Measurements from ENCODE around the gene UNC5B. TPM values are rescaled to one million over a fixed set of nuclear protein-coding genes. Genes with fewer than 3 reads are reported as not detected.
A peak's percentile ranks its signal among the peaks of the same experiment; 100 is the strongest.

The UNC5B gene
- total RNA-seq = 13.0 and 13.1 TPM in 2 replicates
- long read RNA-seq, partial matches to known transcripts = 0 of 2 reads
- long read RNA-seq, other reads (novel, unspliced or antisense) = 2 of 2 reads

DNA sequence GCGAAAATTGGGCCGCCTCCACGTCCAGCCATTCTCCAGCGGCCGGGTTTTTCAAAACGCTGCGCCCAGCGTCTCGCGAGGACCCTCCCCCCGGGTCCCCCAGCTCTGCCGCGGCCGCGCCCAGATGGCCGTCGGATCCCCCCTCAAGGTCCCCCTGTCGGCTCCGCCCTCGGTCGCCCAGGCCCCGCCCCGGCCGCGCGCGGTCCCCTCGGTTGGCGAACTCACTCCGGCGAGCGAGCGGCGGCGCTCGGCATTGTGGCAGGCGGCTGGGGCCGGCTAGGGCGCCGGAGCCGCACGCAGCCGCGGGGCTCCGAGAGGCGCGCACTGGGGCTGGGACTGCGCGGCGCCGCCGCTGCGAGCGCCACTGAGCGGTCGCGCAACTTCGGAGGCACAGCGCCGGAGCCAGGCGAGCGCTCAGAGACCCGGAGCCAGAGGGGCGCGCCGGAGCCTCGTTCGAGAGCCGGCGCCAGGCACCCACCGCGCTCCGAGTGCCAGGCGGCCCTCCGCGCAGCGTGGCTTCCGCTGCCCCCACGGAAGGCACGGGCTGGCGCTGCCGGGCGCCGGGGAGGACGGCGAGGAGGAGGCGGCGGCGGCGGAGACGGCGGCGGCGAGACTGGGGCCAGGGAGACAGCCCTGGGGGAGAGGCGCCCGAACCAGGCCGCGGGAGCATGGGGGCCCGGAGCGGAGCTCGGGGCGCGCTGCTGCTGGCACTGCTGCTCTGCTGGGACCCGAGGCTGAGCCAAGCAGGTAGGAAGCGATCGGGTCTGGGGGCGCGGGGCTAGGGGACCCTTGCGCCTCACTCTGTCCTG lies at the start of gene UNC5B:
Gene UNC5B (plus strand): TSS at position 253 of the 809 bp plus-strand sequence. CDS start 416 bp downstream, at position 669.
- Mint-ChIP-seq H3K27ac (ENCODE audit: unreplicated experiment) (peak within 1 kb of the TSS; percentile 44), H3K4me3 (ENCODE audit: unreplicated experiment) (peak within 1 kb of the TSS; percentile 82), H3K27me3 (ENCODE audit: unreplicated experiment) (peaks cover 35% of the 10 kb centered on the region), H3K4me1 (ENCODE audit: unreplicated experiment) (peaks cover 24% of the 10 kb centered on the region), H3K9me3 (ENCODE audit: unreplicated experiment) (no peaks in the 10 kb centered on the region), H3K36me3 (ENCODE audit: unreplicated experiment) (no peaks in the 10 kb centered on the region)
- peak; percentile 95 for DNase-seq (ENCODE audit: extremely low spot score, unreplicated experiment)
- TF ChIP-seq, protein P1, sequence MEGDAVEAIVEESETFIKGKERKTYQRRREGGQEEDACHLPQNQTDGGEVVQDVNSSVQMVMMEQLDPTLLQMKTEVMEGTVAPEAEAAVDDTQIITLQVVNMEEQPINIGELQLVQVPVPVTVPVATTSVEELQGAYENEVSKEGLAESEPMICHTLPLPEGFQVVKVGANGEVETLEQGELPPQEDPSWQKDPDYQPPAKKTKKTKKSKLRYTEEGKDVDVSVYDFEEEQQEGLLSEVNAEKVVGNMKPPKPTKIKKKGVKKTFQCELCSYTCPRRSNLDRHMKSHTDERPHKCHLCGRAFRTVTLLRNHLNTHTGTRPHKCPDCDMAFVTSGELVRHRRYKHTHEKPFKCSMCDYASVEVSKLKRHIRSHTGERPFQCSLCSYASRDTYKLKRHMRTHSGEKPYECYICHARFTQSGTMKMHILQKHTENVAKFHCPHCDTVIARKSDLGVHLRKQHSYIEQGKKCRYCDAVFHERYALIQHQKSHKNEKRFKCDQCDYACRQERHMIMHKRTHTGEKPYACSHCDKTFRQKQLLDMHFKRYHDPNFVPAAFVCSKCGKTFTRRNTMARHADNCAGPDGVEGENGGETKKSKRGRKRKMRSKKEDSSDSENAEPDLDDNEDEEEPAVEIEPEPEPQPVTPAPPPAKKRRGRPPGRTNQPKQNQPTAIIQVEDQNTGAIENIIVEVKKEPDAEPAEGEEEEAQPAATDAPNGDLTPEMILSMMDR (IDR thresholded peaks at IDR 0.05) = peak; percentile 45

DNA sequence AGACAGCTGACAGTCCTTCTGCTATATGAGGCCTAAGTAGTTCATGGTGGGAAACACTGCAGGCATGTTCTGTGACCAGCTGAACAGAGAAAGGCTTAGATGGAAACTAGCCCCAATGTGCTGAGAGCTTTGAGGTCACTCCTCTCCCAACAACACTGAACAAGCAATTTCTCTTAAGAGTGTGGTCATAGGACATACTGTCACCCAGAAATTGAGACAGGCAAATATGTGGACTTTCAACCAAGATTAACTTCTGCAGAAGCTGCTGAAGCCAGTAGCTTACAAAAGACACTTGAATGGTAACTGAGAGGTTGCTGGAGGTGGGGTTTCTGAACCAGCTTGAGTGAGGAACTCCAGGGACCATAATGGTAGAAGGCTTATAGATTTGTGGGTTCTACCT lies 38.9 kb upstream of the UNC5B start:
- no peak for DNase-seq (ENCODE audit: extremely low spot score, unreplicated experiment)
- TF ChIP-seq, protein P1 (IDR thresholded peaks at IDR 0.05) = no peak
- Mint-ChIP-seq H3K27ac (ENCODE audit: unreplicated experiment) (no peak overlapping the region), H3K4me3 (ENCODE audit: unreplicated experiment) (no peak overlapping the region), H3K9me3 (ENCODE audit: unreplicated experiment) (no peaks in the 10 kb centered on the region), H3K36me3 (ENCODE audit: unreplicated experiment) (no peaks in the 10 kb centered on the region), H3K4me1 (ENCODE audit: unreplicated experiment) (no peaks in the 10 kb centered on the region), H3K27me3 (ENCODE audit: unreplicated experiment) (peaks cover 60% of the 10 kb centered on the region)

DNA sequence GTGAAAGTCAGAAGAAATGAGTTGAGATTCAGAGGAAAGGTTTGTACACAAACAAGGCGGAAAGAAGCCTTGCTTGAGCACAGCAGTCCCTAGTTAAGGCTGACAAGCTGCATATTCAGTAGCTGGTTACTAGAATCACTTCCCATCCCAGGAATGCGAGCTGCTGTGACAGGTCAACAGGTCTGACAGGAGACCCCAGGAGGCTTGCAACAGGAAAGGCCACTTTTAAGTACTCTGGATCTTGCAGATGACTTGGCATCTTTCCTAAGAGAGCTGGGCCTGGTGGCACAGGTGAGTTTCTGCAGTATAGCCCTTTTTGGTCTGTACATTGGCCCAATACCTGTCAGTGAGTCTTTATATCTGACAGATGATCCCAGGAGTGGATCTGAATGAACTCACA lies 35.7 kb upstream of the UNC5B start:
- no peaks in the 10 kb centered on the region for H3K4me1 Mint-ChIP-seq (ENCODE audit: unreplicated experiment)
- TF ChIP-seq, protein P1 (IDR thresholded peaks at IDR 0.05) = no peak
- no peak overlapping the region for H3K27ac Mint-ChIP-seq (ENCODE audit: unreplicated experiment)
- H3K27me3 Mint-ChIP-seq (ENCODE audit: unreplicated experiment) = peaks cover 49% of the 10 kb centered on the region
- H3K9me3 Mint-ChIP-seq (ENCODE audit: unreplicated experiment) = no peaks in the 10 kb centered on the region
- H3K4me3 Mint-ChIP-seq (ENCODE audit: unreplicated experiment) = no peak overlapping the region
- DNase-seq (ENCODE audit: extremely low spot score, unreplicated experiment) = no peak
- no peaks in the 10 kb centered on the region for H3K36me3 Mint-ChIP-seq (ENCODE audit: unreplicated experiment)

DNA sequence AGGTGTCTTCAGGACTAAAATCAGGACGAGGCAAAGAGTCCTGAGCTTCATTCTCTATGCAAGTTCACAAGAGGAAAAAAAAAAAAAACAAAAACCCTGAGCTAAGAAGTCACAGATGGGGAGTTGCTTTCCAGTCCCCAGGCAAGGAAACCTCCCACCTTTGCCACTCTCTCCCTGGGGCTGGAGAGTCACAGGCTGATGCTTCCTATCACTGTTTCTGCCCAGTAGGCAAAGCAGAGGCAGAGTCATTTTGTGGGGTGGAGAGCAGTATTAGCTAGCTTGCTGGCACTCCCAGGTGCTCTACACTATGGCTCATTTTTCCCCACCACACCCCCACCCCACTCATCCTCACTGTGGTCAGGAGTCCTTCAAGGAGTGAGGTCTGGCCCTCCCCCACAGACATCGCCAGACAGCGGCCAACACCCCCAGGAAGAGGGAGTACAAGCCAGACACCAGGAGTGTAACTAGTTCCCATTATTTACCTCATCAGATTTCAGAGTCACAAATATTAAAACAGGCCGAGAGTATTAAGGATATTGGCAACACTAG lies 34.6 kb upstream of the UNC5B start:
- Mint-ChIP-seq H3K4me1 (ENCODE audit: unreplicated experiment) (no peaks in the 10 kb centered on the region), H3K4me3 (ENCODE audit: unreplicated experiment) (no peak overlapping the region), H3K36me3 (ENCODE audit: unreplicated experiment) (no peaks in the 10 kb centered on the region), H3K27me3 (ENCODE audit: unreplicated experiment) (peaks cover 54% of the 10 kb centered on the region), H3K27ac (ENCODE audit: unreplicated experiment) (no peak overlapping the region), H3K9me3 (ENCODE audit: unreplicated experiment) (no peaks in the 10 kb centered on the region)
- TF ChIP-seq, protein P1 (IDR thresholded peaks at IDR 0.05) = no peak
- DNase-seq (ENCODE audit: extremely low spot score, unreplicated experiment) = no peak

DNA sequence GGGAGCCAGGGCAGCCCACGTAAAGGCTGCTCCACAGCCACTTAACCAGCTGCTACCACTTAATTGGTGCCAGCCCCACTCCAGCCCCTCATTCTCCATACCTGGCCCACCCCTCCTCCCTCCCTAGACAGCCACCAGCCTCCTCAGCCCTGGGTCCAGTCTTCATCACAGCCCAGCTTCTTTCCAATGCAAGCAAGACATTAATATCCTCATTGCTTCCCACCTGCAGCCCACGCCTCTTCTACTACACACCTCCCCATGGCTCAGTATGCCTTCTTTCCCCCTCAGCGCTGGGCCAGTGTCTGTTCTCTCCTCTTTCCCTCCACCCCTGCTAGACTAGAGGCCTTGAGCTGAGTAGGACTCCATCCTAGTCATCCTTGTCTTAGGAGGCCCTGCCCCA lies 33.5 kb upstream of the UNC5B start:
- no peak overlapping the region for H3K27ac Mint-ChIP-seq (ENCODE audit: unreplicated experiment)
- H3K27me3 Mint-ChIP-seq (ENCODE audit: unreplicated experiment) = peaks cover 64% of the 10 kb centered on the region
- H3K4me3 Mint-ChIP-seq (ENCODE audit: unreplicated experiment) = no peak overlapping the region

More for the DNA sequence above, 33.5 kb upstream of the UNC5B start:
- no peaks in the 10 kb centered on the region for H3K9me3 Mint-ChIP-seq (ENCODE audit: unreplicated experiment)
- H3K36me3 Mint-ChIP-seq (ENCODE audit: unreplicated experiment) = no peaks in the 10 kb centered on the region
- no peak for DNase-seq (ENCODE audit: extremely low spot score, unreplicated experiment)
- no peaks in the 10 kb centered on the region for H3K4me1 Mint-ChIP-seq (ENCODE audit: unreplicated experiment)
- TF ChIP-seq, protein P1 (IDR thresholded peaks at IDR 0.05) = no peak
